Keratinocyte (primary cell): ENCODE data around the gene MIPOL1.

ENCODE experiments used
- EZH2 ChIP-seq: IDR thresholded peaks from one replicate; pipeline ENCODE4 v1.6.1; 2012; ENCODE audit warnings: inconsistent platforms, mild to moderate bottlenecking, low read length, moderate library complexity
- TF ChIP-seq, protein P1 (sequence below), 3 experiments: IDR thresholded peaks in 1 of 3; conservative IDR thresholded peaks in 1 of 3; optimal IDR thresholded peaks in 1 of 3; 2 replicates in 2 of 3; 3 replicates in 1 of 3; pipeline versions ENCODE3 to v1.5.1; 2011; ENCODE audit warnings: low read length in 3 of 3, mild to moderate bottlenecking in 3 of 3, moderate library complexity in 2 of 3, control low read depth in 1 of 3, inconsistent platforms in 1 of 3; ENCODE audit not compliant: insufficient read depth in 2 of 3; ENCODE audit errors: extremely low read depth in 1 of 3

DNA sequence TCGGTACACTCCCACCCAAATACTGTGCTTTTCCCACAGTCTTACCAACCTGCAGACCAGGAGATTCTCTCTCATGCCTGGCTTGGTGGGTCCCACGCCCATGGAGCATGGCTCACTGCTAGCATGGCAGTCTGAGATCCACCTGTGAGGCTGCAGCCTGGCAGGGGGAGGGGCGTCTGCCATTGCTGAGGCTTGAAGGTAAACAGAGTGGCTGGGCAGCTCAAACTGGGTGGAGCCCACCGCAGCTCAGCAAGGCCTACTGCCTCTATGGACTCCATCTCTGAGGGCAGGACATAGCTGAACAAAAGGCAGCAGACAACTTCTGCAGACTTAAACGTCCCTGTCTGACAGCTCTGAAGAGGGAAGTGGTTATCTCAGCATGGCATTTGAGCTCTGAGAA lies 304.1 kb downstream of the MIPOL1 start:
- TF ChIP-seq, protein P1, sequence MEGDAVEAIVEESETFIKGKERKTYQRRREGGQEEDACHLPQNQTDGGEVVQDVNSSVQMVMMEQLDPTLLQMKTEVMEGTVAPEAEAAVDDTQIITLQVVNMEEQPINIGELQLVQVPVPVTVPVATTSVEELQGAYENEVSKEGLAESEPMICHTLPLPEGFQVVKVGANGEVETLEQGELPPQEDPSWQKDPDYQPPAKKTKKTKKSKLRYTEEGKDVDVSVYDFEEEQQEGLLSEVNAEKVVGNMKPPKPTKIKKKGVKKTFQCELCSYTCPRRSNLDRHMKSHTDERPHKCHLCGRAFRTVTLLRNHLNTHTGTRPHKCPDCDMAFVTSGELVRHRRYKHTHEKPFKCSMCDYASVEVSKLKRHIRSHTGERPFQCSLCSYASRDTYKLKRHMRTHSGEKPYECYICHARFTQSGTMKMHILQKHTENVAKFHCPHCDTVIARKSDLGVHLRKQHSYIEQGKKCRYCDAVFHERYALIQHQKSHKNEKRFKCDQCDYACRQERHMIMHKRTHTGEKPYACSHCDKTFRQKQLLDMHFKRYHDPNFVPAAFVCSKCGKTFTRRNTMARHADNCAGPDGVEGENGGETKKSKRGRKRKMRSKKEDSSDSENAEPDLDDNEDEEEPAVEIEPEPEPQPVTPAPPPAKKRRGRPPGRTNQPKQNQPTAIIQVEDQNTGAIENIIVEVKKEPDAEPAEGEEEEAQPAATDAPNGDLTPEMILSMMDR (optimal IDR thresholded peaks at IDR 0.05 in 1 of 3, IDR thresholded peaks at IDR 0.05 in 1 of 3, conservative IDR thresholded peaks at IDR 0.05 in 1 of 3; ENCODE audit: extremely low read depth in 1 of 3, insufficient read depth in 2 of 3, low read length in 3 of 3), result no peak
- TF ChIP-seq EZH2, result no peak
